Germinal center (tissue), 1 donor: Measurements from ENCODE around the gene CCL25.
"Not testable (repeated sequence)": the region's sequence is repeated elsewhere in the genome, so short reads cannot be mapped to it uniquely, and the experiment has no call there.

Experiments used
- DNase-seq: peaks from one replicate; pipeline ENCODE4 v3.0.0; 2012; ENCODE audit warnings: mixed read lengths, low spot score

The CCL25 gene, protein sequence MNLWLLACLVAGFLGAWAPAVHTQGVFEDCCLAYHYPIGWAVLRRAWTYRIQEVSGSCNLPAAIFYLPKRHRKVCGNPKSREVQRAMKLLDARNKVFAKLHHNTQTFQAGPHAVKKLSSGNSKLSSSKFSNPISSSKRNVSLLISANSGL

DNA sequence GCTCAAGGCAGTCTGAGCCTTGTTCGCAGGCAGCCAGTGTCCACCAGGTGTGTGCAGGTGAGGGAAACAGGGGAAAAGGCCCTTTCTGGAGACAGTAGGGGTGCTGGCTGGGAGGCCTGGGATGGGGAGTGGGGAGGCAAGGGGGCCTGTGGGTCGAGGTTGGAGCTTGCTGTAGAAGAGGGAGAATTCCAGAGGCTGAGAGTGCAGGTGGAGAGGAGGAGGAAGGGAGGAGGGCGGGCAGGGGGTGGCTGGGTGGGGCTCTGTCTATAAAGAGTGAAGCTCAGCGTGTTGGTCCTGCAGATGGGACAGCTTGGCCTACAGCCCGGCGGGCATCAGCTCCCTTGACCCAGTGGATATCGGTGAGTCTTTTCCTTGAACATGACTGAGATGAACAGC is at the start of gene CCL25:
Gene CCL25 (plus strand): TSS at position 297 of the 396 bp plus-strand sequence. CDS start 290 bp downstream, outside the sequence.
- DNase-seq: no peak

DNA sequence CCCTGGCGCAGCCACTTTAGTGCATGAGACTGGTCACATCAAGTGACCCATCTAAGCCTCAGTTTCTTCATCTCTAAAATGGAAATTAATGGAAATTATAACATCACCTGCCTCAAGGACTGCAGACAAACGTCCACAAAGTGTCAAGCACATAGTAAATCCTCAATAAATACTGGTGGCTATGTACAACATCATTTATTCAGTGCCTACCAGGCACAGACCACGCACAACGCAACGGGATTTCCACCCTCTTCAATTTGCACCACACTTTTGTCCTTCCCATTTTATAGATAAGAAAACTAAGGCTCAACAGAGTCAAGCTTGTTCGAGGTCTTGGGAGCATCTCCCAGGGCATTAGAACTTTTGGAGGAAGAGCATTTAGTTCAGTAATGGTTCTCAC is 48.6 kb upstream of the CCL25 start:
- no peak for DNase-seq

DNA sequence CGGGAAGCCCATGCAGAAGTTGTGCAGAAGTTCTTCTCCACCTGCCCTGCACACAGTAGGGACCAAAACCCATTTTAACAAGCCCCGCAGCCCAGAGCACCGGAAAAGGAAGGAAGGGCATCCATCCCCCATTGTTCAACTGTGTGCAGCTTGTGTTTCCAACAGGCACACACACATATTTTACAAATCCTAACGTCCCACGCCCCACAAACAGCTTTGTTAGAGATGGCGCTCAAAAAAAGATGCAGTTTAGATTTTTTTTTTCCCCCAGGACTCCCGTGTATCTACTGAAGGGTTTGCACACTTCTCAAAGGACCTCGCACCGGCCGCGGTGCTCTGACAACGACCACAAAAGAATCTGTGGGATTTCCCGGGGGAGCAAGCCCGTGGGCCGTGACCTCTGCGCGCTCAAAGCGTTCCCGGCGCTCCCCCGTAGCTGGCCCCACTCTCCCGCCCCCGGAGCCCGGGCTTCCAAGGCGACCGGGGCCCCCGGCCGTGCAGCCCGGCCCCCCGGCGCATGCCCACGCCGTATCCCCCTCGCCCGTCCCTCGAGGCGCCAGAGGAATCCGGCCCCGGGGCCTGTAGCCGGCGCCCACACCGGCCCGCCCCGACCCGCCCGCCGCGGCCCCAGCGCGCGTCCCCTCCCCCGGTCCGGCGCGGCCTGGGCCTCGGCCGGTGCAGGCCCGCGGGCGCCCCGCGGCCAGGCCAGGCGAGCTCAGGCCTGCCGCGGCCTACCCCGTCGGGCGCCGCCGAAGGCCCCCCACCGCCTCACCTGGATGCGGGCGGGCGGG is 47.6 kb upstream of the CCL25 start:
- DNase-seq: peak; percentile 24

DNA sequence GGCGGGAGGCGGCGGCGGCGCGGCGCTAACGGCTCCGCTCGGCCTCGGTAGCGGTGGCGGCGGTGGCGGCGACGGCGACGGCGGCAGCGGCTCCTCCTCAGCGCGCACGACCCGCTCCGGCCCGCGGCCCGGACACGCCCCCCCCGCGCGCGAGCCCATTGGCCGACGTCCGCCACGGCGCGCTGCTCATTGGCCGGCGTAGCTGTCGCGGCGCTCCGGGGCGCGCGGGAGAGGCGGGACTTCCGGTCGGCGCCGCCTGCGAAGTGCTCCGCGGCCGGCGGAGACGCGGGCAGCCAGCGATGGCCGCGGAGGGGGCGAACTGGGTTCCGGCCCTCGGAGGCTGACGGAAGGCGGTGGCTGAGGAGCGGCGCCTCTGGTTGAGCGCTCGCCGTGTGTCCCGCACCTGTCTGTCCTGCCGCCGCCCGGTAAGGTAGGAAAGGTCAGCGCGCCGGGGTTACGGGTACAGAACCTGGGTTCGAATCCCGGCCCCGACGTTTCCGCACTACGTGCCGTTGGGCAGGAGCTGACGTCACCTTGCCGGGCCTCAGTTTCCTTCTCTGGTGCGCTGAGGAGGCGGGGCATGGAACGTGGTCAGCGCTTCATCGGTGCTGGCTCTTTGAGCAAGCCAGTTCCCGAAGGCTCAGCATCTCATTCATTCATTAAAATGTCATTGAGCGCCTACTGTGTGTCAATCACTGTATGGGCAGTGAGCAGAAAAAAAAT is 46.9 kb upstream of the CCL25 start, which contains the start of gene ELAVL1:
Gene ELAVL1 (minus strand): TSS at position 108 of the 723 bp plus-strand sequence. CDS start 13,826 bp downstream, outside the sequence.
- peak; percentile 97 for DNase-seq

DNA sequence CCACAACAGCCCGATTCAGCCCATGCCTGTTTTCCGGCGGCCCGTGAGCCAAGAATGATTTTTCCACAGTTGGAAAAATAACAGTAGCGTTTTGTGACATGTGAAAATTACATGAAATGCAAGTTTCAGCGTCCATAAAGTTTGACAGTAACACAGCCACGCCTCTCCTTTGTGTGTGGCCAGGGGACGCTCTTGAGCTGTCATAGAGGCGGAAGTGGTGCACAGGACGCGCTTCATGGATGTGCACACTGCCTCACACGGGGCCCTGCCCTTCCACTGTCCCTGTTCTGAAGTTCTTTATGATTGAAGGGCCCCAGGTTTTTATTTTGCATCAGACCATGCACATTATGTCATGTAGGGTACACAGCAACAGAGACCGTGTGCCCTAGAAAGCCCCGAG is 34.8 kb upstream of the CCL25 start:
- DNase-seq: peak; percentile 74

DNA sequence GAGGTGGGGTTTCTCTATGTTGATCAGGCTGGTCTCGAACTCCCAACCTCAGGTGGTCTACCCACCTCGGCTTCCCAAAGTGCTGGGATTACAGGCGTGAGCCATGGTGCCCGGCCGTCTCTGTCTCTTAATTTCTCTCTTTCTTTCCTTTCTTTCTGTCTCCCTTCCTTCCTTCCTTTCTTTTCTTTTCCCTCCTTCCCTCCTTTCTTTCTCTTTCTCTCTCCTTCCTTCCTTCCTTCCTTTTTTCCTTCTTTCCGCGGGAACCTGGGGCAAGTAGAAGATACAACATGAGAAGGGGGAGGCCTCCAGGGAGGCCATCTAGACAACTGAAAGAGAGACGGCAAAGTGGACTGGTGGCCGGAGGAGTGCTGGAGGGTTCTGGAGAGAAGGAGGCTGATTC is 31.9 kb upstream of the CCL25 start:
- no peak for DNase-seq

DNA sequence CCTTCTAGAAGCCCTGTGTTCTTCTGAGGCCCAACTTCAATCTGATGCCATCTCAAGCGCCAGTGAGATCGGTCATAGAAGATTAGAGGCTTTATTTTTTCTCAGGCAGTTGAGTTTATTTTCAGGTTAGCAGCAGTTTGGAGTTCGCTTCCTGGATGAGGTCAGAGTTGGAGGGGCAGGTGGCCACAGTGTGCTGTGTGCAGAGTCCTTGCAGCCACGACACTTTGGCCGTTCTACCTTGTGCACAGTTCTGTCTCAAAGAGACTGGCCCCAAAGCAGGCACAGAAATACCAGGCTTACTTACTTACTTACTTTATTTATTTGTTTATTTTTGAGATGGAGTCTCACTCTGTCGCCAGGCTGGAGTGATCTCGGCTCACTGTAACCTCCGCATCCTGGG is 31.2 kb upstream of the CCL25 start:
- no peak for DNase-seq

DNA sequence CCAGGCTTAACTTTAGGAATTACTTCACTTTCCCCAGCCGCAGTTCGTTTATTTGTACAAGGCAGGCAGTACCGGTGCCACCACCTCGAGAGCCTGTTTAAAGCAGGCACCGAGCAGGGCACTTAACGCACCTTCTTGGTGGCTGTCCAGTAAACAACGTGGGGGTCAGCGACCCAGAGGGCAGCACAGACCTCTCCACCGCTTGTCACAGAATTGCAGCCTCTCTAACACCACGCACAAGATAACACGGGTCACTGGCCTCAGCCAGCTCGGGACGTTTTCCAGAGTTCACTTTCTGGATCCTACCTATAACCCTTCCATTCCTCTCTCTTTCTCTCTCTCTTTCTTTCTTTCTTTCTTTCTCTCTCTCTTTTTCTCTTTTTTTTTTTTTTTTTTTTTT is 30.3 kb upstream of the CCL25 start:
- no peak for DNase-seq

DNA sequence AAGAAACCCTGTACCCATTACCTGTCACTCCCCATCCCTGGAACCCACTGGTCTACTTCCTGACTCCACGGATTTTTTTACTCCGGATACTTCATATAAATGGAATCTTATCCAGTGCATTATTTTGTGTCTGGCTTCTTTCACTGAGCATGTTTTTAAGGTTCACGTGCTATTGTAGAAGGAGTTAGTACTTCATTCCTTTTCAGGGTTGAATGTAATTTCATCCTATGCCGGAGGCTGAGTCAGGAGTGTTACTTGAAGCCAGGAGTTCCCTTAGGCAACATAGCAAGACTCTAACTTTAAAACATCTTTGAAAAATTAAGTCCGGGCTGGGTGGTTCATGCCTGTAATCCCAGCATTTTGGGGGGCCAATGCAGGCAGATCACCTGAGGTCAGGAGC is 29.2 kb upstream of the CCL25 start:
- no peak for DNase-seq

DNA sequence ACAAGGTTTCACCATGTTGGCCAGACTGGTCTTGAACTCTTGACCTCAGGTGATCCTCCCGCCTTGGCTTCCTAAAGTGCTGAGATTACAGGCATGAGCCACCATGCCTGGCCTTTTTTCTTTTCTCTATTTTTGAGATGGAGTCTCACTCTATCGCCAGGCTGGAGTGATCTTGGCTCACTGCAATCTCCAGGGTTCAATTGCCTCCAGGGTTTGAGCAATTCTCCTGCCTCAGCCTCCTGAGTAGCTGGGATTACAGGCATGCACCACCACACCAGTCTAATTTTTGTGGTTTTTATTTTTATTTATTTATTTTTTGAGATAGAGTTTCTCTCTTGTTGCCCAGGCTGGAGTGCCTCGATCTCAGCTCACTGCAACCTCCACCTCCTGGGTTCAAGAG is 28.3 kb upstream of the CCL25 start:
- DNase-seq: not testable (repeated sequence)

DNA sequence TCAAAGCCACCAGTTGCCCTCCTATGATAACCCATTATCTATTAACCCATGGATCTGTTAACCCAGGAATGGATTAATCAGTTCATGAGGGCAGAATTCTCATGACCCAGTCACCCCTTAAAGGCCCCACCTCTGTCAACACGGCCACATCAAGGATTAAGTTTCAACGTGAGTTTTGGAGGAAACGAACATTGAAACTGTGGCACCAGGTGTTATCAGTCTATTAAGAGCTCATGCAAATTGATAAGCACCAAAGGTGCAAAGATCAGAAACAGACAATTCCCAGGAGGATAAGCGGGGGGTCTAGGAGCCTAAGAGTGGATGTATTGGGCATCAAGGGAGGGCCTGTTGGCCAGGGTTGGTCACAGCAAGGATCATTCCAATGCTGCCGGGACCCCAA is 27.2 kb upstream of the CCL25 start:
- DNase-seq: no peak

DNA sequence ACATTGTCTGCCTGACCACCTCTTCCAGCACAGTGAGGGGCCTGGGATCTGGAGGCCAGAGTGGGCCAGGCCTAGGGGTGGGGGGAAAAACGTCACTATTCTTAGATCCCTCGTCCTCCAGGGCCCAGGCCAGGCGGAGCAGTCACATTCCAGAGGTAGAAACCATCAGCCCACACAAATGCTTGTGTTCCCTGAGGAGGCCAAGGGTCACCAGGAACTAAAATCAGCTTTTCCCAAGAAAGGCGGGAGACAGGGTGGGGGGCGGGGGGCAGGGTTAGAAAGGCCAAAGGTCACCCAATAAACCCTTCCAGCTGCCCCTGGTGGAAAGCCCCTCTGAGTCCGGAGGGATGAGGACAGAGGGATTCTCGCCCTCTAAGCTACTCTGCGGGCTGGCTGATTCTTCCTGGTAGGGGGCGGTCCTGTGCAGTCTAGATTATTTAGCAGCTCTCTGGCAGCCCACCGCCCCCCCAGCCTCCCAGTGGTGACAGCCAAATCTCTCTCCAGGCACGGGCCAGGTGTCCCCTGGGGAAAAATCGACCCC is 23.5 kb upstream of the CCL25 start:
- DNase-seq: no peak

DNA sequence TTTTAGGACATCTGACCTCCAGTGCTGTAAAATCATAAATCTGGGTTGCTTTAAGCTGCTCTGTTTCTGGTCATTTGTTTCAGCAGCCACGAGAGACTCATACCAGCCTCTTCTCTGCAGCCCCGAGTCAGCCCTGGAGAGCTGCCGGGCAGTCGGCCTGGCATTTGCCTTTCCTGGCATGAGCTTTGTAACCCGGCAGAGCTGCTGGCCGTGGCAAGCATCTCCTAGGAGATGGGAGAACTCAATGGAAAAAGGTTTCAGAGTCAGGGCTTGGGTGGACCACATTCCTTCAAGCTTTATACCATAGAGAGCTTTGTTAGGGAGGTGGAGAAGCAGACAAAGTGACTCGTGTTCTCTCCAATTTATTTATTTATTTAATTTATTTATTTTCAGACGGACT is 21.6 kb upstream of the CCL25 start:
- DNase-seq: no peak

DNA sequence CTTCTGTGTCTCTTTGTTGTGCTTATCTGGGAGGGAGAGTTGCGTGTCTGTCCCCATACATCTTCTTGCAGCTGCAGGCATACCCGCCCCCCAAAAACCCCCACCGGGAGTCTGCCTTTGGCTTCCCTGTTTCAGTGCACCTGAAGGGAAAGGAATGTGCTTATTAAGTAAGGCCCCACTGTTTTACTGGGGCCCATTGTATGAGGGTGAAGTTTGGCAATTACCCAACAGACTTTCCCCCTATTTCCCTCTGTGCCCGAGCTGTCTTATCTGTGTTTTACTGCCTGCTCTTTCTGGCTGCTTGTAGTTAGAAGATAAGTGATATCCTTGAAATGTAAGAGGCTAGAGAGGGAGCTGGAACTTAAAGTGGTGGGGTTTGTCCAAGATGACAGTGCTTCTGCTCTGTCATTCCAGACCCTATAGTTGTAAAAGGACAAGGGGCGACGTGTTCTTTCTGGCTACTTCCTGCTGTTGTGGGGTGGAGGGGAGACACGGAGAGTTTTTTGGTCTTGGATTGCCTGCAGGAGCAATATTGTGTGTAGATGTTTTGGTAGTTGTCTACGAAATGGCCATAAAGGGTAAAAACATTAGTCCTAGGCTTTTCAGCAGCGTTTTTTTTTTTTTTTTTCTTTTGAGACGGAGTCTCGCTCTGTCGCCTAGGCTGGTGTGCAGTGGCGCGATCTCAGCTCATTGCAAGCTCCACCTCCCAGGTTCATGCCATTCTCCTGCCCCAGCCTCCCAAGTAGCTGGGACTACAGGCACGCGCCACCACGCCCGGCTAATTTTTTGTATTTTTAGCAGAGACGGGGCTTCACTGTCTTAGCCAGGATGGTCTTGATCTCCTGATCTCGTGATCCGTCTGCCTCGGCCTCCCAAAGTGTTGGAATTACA is 19.0 kb upstream of the CCL25 start:
- not testable (repeated sequence) for DNase-seq

DNA sequence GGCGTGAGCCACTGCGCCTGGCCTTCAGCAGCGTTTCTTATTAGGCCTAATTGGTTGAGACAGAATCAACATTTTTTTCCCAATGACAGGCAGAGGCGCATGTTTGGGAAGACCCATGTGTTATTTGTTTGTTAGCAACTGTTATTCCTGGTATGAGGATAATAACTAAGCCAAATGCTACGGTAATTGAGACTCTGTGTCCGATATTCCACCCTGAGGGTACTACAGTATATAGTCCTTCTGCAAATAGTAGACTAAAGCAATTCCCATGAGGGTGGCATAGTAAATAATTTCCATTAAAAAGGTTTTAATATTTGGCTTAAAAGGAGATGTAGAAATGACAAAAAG is 18.4 kb upstream of the CCL25 start:
- no peak for DNase-seq

DNA sequence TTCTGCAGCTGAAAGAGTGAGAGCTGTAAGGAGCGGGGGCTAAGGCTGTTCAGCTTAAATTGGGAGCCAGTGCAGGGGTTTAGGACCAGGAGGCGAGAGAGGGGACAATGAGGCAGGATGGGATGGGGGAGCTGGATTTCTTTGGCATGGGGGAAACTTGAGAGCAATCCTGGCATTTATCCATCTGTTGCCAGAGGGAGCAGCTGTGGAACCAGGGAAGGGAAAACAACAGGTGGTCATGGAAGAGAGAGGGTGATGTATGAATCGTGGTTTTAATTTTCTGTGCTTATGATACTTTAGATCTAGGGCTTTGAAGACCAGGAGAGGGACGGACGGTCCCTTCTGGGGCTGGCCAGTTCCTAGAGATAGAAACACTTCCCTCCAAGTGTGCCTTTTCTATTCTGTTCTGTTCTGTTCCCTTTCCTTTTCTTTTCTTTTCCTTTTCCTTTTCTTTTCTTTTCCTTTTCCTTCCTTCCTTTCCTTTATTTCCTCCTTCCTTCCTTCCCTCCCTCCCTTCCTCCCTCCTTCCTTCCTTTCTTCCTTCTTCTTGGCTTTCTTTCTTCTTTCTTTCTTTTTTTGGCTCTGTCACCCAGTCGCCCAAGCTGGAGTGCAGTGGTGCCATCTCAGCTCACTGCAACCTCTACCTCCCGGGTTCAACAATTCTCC is 16.0 kb upstream of the CCL25 start:
- DNase-seq: no peak

DNA sequence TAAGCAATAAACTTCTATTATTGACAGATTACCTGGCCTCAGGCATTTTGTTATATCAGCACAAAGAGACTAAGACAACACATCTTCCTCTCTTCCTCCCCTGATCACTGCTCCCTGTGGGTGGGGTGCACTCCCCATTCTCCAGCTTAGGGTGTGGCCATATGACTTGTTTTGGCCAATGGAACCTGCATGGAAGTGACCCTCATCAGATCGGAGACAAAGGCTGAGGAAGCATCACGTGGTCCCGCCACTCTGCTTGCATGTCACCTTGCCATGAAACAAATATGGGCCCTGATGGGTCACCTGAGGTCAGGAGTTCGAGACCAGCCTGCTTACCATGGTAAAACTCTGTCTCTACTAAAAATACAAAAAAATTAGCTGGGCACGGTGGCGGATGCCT is 13.7 kb upstream of the CCL25 start:
- no peak for DNase-seq

DNA sequence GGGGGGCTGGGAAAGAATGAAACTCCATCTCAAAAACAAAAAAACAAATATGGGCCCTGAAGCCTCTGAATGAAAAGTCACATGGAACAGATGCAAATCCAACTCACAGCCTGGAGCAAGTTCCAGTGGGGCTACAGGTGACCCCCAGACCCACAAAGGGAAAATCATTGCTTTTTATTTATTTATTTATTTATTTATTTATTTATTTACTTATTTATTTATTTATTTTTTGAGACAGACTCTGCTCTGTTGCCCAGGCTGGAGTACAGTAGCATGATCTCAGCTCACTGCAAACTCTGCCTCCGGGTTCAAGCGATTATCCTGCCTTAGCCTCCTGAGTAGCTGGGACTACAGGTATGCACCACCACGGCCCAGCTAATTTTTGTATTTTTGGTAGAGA is 13.3 kb upstream of the CCL25 start:
- no peak for DNase-seq

DNA sequence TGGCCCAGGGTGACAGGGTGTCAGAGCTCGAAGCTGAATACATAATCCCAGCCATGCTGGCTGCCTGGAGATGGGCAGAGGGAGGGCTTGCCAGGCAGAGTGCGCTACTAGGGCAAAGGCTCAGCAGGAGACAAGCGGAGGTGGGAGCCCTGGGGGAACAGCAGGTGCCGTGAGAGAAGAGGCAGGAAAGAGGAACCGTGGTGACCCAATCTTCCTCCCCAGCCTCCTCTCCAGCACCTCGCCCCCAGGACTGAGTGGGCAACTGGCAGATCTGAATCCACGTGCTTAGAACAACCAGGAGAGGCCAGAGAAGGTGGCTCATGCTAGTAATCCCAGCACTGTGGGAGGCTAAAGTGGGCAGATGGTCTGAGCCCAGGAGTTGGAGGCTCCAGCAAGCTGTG is 11.0 kb upstream of the CCL25 start:
- no peak for DNase-seq

DNA sequence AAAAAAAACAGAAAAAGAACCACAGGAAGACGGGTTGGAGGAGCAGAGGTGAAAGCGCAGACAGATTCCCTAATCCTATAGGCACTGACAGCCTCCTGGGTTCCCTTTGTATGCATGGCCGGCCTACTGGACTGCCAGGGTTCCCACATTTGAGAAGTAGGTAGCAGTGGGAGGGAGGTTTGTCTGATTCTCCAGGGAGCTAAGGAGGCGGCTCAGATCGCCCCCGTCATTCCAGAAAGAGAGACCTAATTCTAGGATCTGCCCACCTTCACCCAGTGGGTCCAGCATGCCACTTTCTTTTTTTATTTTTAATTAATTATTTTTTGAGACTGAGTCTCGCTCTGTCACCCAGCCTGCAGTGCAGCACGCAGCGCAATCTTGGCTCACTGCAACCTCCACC is 9.7 kb upstream of the CCL25 start:
- DNase-seq: no peak

DNA sequence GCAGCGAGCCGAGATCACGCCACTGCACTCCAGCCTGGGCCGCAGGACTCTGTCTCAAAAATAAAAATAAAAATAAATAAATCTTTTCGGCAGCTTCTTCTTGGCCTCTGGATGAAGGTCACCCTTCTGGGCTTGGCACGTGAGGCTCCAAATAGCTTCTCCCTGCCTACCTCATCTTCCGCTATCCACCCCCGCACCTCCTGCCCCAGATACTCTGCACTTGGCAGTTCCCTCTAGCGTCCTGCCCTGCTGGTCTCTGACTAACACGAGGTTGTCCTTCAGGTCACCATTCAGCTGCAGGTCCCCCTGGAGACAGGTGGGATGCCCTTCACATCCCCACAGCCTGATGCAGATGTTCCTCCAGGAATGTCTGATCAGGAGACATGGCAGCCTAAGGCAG is 8.5 kb upstream of the CCL25 start:
- no peak for DNase-seq
